HEK293 (cell line): ENCODE measurements around the gene SHMT2.

Experiments used
- CTCF ChIA-PET: fragments of 350-600 bp; formaldehyde crosslinking; extraction: SDS; loops from one replicate; lab custom pipeline; 2021; ENCODE audit warnings: antibody characterized with exemption; lab: Yijun Ruan, JAX
- POLR2A ChIA-PET: fragments of 300-600 bp; formaldehyde crosslinking; extraction: SDS; loops from one replicate; lab custom pipeline; 2020; ENCODE audit warnings: antibody characterized with exemption, inconsistent platforms; lab: Yijun Ruan, JAX
- H3K27ac ChIP-seq: fragments of 200-500 bp; sonication (Bioruptor generic); 2 replicates; pipeline ENCODE4 v1.5.1; 2014; ENCODE audit warnings: low read depth, low read length, control low read depth, inconsistent platforms; ENCODE audit errors: extremely low read depth
- H3K36me3 ChIP-seq, 2 experiments: fragments of 200-500 bp in 1 of 2; sonication (Bioruptor generic) in 1 of 2; 1 replicate in 1 of 2; 2 replicates in 1 of 2; pipeline ENCODE4 v1.5.1; 2014 to 2017; ENCODE audit warnings: inconsistent platforms in 2 of 2, low read length in 2 of 2; ENCODE audit not compliant: control insufficient read depth in 2 of 2, insufficient read depth in 1 of 2
- H3K4me1 ChIP-seq: fragments of 200-500 bp; sonication (Bioruptor generic); 2 replicates; pipeline ENCODE4 v1.5.1; 2014; ENCODE audit warnings: mild to moderate bottlenecking, low read length, inconsistent platforms; ENCODE audit not compliant: control insufficient read depth, insufficient read depth
- H3K4me3 ChIP-seq: 2 replicates; pipeline ENCODE4 v1.5.1; 2011; ENCODE audit warnings: low read depth, mild to moderate bottlenecking, control low read depth, low read length, moderate library complexity
- H3K9me3 ChIP-seq: fragments of 200-500 bp; sonication (Bioruptor generic); 2 replicates; pipeline ENCODE4 v1.5.1; 2014; ENCODE audit warnings: low read depth, low read length, inconsistent platforms; ENCODE audit not compliant: control insufficient read depth, insufficient read depth
- GLI4 ChIP-seq: fragments of 450-650 bp; formaldehyde crosslinking; IDR thresholded peaks from 2 replicates; pipeline ENCODE4 v1.5.1; 2016; ENCODE audit warnings: missing biosample characterization, missing genetic modification characterization
- GLIS2 ChIP-seq: fragments of 450-650 bp; formaldehyde crosslinking; IDR thresholded peaks from 2 replicates; pipeline ENCODE4 v1.5.1; 2016; ENCODE audit warnings: missing biosample characterization, missing genetic modification characterization
- KLF16 ChIP-seq: fragments of 450-650 bp; formaldehyde crosslinking; IDR thresholded peaks from 2 replicates; pipeline ENCODE4 v1.5.1; 2017; ENCODE audit warnings: missing biosample characterization, missing genetic modification characterization
- OVOL3 ChIP-seq: fragments of 450-650 bp; formaldehyde crosslinking; IDR thresholded peaks from 2 replicates; pipeline ENCODE4 v1.5.1; 2016; ENCODE audit warnings: missing biosample characterization, missing genetic modification characterization
- PRDM1 ChIP-seq: fragments of 450-650 bp; formaldehyde crosslinking; IDR thresholded peaks from 2 replicates; pipeline ENCODE4; 2016; ENCODE audit warnings: missing biosample characterization, missing genetic modification characterization
- SETDB1 ChIP-seq: IDR thresholded peaks from one replicate; pipeline ENCODE4 v1.6.1; 2017; ENCODE audit warnings: mild to moderate bottlenecking, low read length, moderate library complexity, mixed read lengths; ENCODE audit not compliant: insufficient read length
- ZBTB17 ChIP-seq: fragments of 450-650 bp; formaldehyde crosslinking; IDR thresholded peaks from 2 replicates; pipeline ENCODE4 v1.5.1; 2016; ENCODE audit warnings: missing biosample characterization, missing genetic modification characterization
- ZBTB8A ChIP-seq: fragments of 450-650 bp; formaldehyde crosslinking; IDR thresholded peaks from 2 replicates; pipeline ENCODE4 v1.5.1; 2016; ENCODE audit warnings: missing biosample characterization, missing genetic modification characterization
- ZFHX2 ChIP-seq: fragments of 450-650 bp; formaldehyde crosslinking; conservative IDR thresholded peaks from 2 replicates; pipeline ENCODE4 v1.5.1; 2016; ENCODE audit warnings: missing biosample characterization, missing genetic modification characterization
- ZNF16 ChIP-seq: fragments of 450-650 bp; formaldehyde crosslinking; IDR thresholded peaks from 2 replicates; pipeline ENCODE4 v1.5.1; 2016; ENCODE audit warnings: low read depth, missing biosample characterization, missing genetic modification characterization
- ZNF311 ChIP-seq: fragments of 450-650 bp; formaldehyde crosslinking; IDR thresholded peaks from 2 replicates; pipeline ENCODE4 v1.5.1; 2017; ENCODE audit warnings: missing biosample characterization, missing genetic modification characterization, borderline replicate concordance
- ZNF473 ChIP-seq: fragments of 450-650 bp; formaldehyde crosslinking; IDR thresholded peaks from 2 replicates; pipeline ENCODE4 v1.5.1; 2017; ENCODE audit warnings: missing biosample characterization, missing genetic modification characterization
- ZNF48 ChIP-seq: fragments of 450-650 bp; formaldehyde crosslinking; IDR thresholded peaks from 2 replicates; pipeline ENCODE4 v1.5.1; 2016; ENCODE audit warnings: missing biosample characterization, missing genetic modification characterization
- ZNF555 ChIP-seq: fragments of 450-650 bp; formaldehyde crosslinking; conservative IDR thresholded peaks from 2 replicates; pipeline ENCODE4 v1.5.1; 2017; ENCODE audit warnings: missing biosample characterization, mild to moderate bottlenecking, missing genetic modification characterization, inconsistent platforms
- ZNF600 ChIP-seq: fragments of 450-650 bp; formaldehyde crosslinking; IDR thresholded peaks from 2 replicates; pipeline ENCODE4 v1.5.1; 2016; ENCODE audit warnings: missing biosample characterization, missing genetic modification characterization
- ZNF629 ChIP-seq: fragments of 450-650 bp; formaldehyde crosslinking; IDR thresholded peaks from 2 replicates; pipeline ENCODE4 v1.5.1; 2017; ENCODE audit warnings: missing biosample characterization, missing genetic modification characterization
- ZNF654 ChIP-seq: fragments of 450-650 bp; formaldehyde crosslinking; IDR thresholded peaks from 2 replicates; pipeline ENCODE4 v1.5.1; 2016; ENCODE audit warnings: low read depth, missing biosample characterization, missing genetic modification characterization
- ZNF701 ChIP-seq: fragments of 450-650 bp; formaldehyde crosslinking; IDR thresholded peaks from 2 replicates; pipeline ENCODE4 v1.5.1; 2016; ENCODE audit warnings: missing biosample characterization, missing genetic modification characterization
- ZNF830 ChIP-seq: fragments of 450-650 bp; IDR thresholded peaks from 2 replicates; pipeline ENCODE4 v1.5.0; 2018; ENCODE audit warnings: missing biosample characterization, missing genetic modification characterization, low read depth, mild to moderate bottlenecking, moderate library complexity
- TF ChIP-seq, protein P1 (sequence below): fragments of 450-650 bp; formaldehyde crosslinking; IDR thresholded peaks from 2 replicates; pipeline ENCODE4 v1.5.1; 2016; ENCODE audit warnings: missing biosample characterization, missing genetic modification characterization, low read depth
- TF ChIP-seq, protein P2 (sequence below): fragments of 450-650 bp; formaldehyde crosslinking; IDR thresholded peaks from 2 replicates; pipeline ENCODE4 v1.5.1; 2017; ENCODE audit warnings: missing biosample characterization, missing genetic modification characterization
- TF ChIP-seq, protein P3 (sequence below): fragments of 450-650 bp; formaldehyde crosslinking; IDR thresholded peaks from 2 replicates; pipeline ENCODE4 v1.5.1; 2016; ENCODE audit warnings: missing biosample characterization, missing genetic modification characterization
- TF ChIP-seq, protein P4 (sequence below): fragments of 450-650 bp; formaldehyde crosslinking; IDR thresholded peaks from 2 replicates; pipeline ENCODE4 v1.5.1; 2016; ENCODE audit warnings: missing biosample characterization, missing genetic modification characterization
- TF ChIP-seq, protein P5 (sequence below): fragments of 450-650 bp; formaldehyde crosslinking; IDR thresholded peaks from 2 replicates; pipeline ENCODE4 v1.5.1; 2017; ENCODE audit warnings: missing biosample characterization, mild to moderate bottlenecking, missing genetic modification characterization, moderate library complexity

Gene SHMT2

DNA sequence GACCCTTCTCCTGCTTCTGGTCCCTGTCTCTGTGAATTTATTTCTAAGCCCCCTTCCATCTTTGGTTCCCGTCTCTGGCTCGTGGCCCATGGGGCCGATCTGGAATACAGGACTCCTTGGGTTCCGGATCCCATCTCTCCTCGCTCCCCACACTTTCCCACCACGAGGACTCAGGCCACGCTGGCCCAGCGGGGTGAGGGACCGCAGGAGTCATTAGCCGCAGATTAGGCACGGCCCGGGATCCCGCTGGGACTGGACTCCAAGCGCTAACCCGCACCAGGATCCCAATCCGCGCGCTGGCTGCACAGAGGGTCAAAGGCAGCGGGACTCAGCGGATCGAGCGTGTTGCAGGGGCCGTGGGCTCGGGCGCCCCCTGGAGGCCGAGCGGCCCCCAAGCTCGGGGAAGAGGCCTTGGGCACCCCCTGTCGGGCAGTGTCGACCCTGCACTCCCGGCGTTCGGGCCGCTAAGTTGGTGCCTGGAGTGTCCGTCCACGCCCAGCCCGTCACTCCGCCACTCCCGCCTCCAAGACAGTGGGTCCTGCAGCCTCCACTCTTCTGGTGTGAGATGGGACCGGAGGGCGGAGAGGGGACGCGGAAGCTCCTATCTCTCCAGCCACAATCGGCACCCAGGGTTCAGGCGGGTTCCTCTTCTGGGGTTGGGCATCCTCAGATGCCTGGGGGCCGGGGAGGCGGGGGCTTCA is 9.5 kb downstream of the SHMT2 start:
- Histone ChIP-seq H3K4me3 (no peak overlapping the region; the same call in 1 of the 2 replicates), H3K27ac (no peak overlapping the region; the same call in 1 of the 2 replicates), H3K36me3 (peaks cover 0 to 21% of the 10 kb centered on the region in 2 experiments; a peak in 1 of 3 replicates), H3K9me3 (no peaks in the 10 kb centered on the region), H3K4me1 (peaks cover 17% of the 10 kb centered on the region)
- CTCF ChIA-PET: interaction anchor here (0.6 to 23.3 kb wide), 21 partner anchors 10 to 971 kb away, joined by 3 to 628 read pairs (median 4); partner anchors contain the start of genes NXPH4, SHMT2 and STAC3
- POLR2A ChIA-PET: interaction anchor here (1.1 to 6.4 kb wide), 5 partner anchors 9 to 216 kb away, joined by 3 to 72 read pairs (median 16); partner anchors contain the start of genes INHBE and SHMT2
- TF ChIP-seq ZNF48 (tag by site-specific recombination) (no peak), GLI4 (tag by site-specific recombination) (peak; percentile 33; the same call in 1 of the 2 replicates), ZNF701 (tag by site-specific recombination) (no peak), ZBTB17 (tag by site-specific recombination) (peak; percentile 63), ZNF16 (no peak), ZBTB8A (tag by site-specific recombination) (peak; percentile 76), ZNF555 (tag by site-specific recombination) (no peak), ZFHX2 (tag by site-specific recombination) (peak; percentile 42; the same call in 1 of the 2 replicates), ZNF830 (tag by site-specific recombination) (no peak), ZNF629 (tag by site-specific recombination) (peak; percentile 72), ZNF311 (tag by site-specific recombination) (no peak), OVOL3 (tag by site-specific recombination) (no peak), SETDB1 (no peak), PRDM1 (tag by site-specific recombination) (no peak), KLF16 (tag by site-specific recombination) (peak; percentile 90; the same call in 1 of the 2 replicates), ZNF654 (tag by site-specific recombination) (peak; percentile 54), ZNF600 (tag by site-specific recombination) (peak; percentile 100), GLIS2 (tag by site-specific recombination) (peak; percentile 79), ZNF473 (tag by site-specific recombination) (no peak)
- TF ChIP-seq, protein P1, sequence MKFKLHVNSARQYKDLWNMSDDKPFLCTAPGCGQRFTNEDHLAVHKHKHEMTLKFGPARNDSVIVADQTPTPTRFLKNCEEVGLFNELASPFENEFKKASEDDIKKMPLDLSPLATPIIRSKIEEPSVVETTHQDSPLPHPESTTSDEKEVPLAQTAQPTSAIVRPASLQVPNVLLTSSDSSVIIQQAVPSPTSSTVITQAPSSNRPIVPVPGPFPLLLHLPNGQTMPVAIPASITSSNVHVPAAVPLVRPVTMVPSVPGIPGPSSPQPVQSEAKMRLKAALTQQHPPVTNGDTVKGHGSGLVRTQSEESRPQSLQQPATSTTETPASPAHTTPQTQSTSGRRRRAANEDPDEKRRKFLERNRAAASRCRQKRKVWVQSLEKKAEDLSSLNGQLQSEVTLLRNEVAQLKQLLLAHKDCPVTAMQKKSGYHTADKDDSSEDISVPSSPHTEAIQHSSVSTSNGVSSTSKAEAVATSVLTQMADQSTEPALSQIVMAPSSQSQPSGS: no peak
- TF ChIP-seq, protein P2, sequence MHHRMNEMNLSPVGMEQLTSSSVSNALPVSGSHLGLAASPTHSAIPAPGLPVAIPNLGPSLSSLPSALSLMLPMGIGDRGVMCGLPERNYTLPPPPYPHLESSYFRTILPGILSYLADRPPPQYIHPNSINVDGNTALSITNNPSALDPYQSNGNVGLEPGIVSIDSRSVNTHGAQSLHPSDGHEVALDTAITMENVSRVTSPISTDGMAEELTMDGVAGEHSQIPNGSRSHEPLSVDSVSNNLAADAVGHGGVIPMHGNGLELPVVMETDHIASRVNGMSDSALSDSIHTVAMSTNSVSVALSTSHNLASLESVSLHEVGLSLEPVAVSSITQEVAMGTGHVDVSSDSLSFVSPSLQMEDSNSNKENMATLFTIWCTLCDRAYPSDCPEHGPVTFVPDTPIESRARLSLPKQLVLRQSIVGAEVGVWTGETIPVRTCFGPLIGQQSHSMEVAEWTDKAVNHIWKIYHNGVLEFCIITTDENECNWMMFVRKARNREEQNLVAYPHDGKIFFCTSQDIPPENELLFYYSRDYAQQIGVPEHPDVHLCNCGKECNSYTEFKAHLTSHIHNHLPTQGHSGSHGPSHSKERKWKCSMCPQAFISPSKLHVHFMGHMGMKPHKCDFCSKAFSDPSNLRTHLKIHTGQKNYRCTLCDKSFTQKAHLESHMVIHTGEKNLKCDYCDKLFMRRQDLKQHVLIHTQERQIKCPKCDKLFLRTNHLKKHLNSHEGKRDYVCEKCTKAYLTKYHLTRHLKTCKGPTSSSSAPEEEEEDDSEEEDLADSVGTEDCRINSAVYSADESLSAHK (tag by site-specific recombination): 0 out of 2 replicates have a peak, but pooled peaks have one; percentile 13
- TF ChIP-seq, protein P3, sequence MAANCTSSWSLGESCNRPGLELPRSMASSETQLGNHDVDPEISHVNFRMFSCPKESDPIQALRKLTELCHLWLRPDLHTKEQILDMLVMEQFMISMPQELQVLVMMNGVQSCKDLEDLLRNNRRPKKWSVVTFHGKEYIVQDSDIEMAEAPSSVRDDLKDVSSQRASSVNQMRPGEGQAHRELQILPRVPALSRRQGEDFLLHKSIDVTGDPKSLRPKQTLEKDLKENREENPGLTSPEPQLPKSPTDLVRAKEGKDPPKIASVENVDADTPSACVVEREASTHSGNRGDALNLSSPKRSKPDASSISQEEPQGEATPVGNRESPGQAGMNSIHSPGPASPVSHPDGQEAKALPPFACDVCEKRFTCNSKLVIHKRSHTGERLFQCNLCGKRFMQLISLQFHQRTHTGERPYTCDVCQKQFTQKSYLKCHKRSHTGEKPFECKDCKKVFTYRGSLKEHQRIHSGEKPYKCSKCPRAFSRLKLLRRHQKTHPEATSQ (tag by site-specific recombination): no peak
- TF ChIP-seq, protein P4, sequence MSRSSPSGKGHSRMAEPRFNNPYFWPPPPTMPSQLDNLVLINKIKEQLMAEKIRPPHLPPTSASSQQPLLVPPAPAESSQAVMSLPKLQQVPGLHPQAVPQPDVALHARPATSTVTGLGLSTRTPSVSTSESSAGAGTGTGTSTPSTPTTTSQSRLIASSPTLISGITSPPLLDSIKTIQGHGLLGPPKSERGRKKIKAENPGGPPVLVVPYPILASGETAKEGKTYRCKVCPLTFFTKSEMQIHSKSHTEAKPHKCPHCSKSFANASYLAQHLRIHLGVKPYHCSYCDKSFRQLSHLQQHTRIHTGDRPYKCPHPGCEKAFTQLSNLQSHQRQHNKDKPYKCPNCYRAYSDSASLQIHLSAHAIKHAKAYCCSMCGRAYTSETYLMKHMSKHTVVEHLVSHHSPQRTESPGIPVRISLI: no peak
- TF ChIP-seq, protein P5, sequence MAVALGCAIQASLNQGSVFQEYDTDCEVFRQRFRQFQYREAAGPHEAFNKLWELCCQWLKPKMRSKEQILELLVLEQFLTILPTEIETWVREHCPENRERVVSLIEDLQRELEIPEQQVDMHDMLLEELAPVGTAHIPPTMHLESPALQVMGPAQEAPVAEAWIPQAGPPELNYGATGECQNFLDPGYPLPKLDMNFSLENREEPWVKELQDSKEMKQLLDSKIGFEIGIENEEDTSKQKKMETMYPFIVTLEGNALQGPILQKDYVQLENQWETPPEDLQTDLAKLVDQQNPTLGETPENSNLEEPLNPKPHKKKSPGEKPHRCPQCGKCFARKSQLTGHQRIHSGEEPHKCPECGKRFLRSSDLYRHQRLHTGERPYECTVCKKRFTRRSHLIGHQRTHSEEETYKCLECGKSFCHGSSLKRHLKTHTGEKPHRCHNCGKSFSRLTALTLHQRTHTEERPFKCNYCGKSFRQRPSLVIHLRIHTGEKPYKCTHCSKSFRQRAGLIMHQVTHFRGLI (tag by site-specific recombination): peak; percentile 30; the same call in 1 of the 2 replicates
